GM23338 (cell line): ENCODE measurements around the gene LOXL1. TPM values are rescaled to one million over a fixed set of nuclear protein-coding genes. Genes with fewer than 3 reads are reported as not detected.

Experiments
- ATAC-seq: fragments of 200-7000 bp; cut with Tn5 transposase; 3 replicates; pipeline ENCODE4 v1.9.1; 2020
- DNase-seq: peaks from one replicate; pipeline ENCODE4 v3.0.0-alpha.2; 2015; ENCODE audit warnings: low spot score
- H2AFZ ChIP-seq: fragments of 200-600 bp; sonication (generic); 2 replicates; pipeline ENCODE4 v1.8.0; 2016; ENCODE audit warnings: antibody characterized with exemption, mild to moderate bottlenecking, moderate library complexity
- H3F3A ChIP-seq: fragments of 200-600 bp; sonication (generic); replicated peaks from 2 replicates; pipeline ENCODE4 v1.8.0; 2017; ENCODE audit warnings: antibody characterized with exemption, mixed run types, low read depth
- H3K27ac ChIP-seq: fragments of 200-600 bp; sonication (generic); 2 replicates; pipeline ENCODE4 v1.6.1; 2016; ENCODE audit warnings: low read depth
- H3K27me3 ChIP-seq: fragments of 200-600 bp; sonication (generic); 2 replicates; pipeline ENCODE4 v1.8.0; 2016; ENCODE audit warnings: mild to moderate bottlenecking, mixed run types, moderate library complexity; ENCODE audit not compliant: insufficient read depth
- H3K36me3 ChIP-seq: fragments of 200-600 bp; sonication (generic); 2 replicates; pipeline ENCODE4 v1.8.0; 2016; ENCODE audit warnings: mild to moderate bottlenecking; ENCODE audit not compliant: insufficient read depth
- H3K4me1 ChIP-seq: fragments of 200-600 bp; sonication (generic); 2 replicates; pipeline ENCODE4 v1.8.0; 2016; ENCODE audit warnings: mild to moderate bottlenecking, moderate library complexity; ENCODE audit not compliant: insufficient read depth
- H3K4me2 ChIP-seq: fragments of 200-600 bp; sonication (generic); 2 replicates; pipeline ENCODE4 v1.7.1; 2017; ENCODE audit warnings: mixed run types
- H3K4me3 ChIP-seq: fragments of 200-600 bp; sonication (generic); 2 replicates; pipeline ENCODE4 v1.6.1; 2016; ENCODE audit warnings: mixed run types
- H3K79me2 ChIP-seq: fragments of 200-600 bp; sonication (generic); replicated peaks from 2 replicates; pipeline ENCODE4 v1.8.0; 2017; ENCODE audit warnings: mild to moderate bottlenecking; ENCODE audit not compliant: insufficient read depth
- H3K9me2 ChIP-seq: fragments of 200-600 bp; sonication (generic); 2 replicates; pipeline ENCODE4 v1.8.0; 2017; ENCODE audit not compliant: insufficient read depth
- H4K20me1 ChIP-seq: fragments of 200-600 bp; sonication (generic); replicated peaks from 2 replicates; pipeline ENCODE4 v1.8.0; 2017; ENCODE audit warnings: mild to moderate bottlenecking; ENCODE audit not compliant: insufficient read depth
- H3K27ac Mint-ChIP-seq: 2 replicates; pipeline ENCODE4 v1.8.0; 2020; ENCODE audit warnings: inconsistent platforms, mild to moderate bottlenecking, moderate library complexity, mixed read lengths
- H3K27me3 Mint-ChIP-seq: 3 replicates; pipeline ENCODE4 v1.8.0; 2022; ENCODE audit warnings: low read depth, mild to moderate bottlenecking, moderate library complexity, mixed read lengths, inconsistent platforms; ENCODE audit not compliant: insufficient read depth, poor library complexity
- H3K36me3 Mint-ChIP-seq: 3 replicates; pipeline ENCODE4 v1.8.0; 2021; ENCODE audit warnings: low read depth, mild to moderate bottlenecking, inconsistent platforms, moderate library complexity, mixed read lengths
- H3K4me1 Mint-ChIP-seq: 3 replicates; pipeline ENCODE4 v1.8.0; 2020; ENCODE audit warnings: mild to moderate bottlenecking, inconsistent platforms, mixed read lengths
- H3K4me3 Mint-ChIP-seq: 3 replicates; pipeline ENCODE4 v1.8.0; 2021; ENCODE audit warnings: moderate library complexity, mild to moderate bottlenecking, inconsistent platforms, mixed read lengths
- H3K9me3 Mint-ChIP-seq: 3 replicates; pipeline ENCODE4 v1.8.0; 2020; ENCODE audit warnings: moderate library complexity, mild to moderate bottlenecking, inconsistent platforms, mixed read lengths
- CREB1 ChIP-seq: fragments of 250-450 bp; sonication (Bioruptor Pico); IDR thresholded peaks from 2 replicates; pipeline ENCODE4 v1.5.0; 2020; ENCODE audit warnings: low read depth, mild to moderate bottlenecking, moderate library complexity
- EZH2 ChIP-seq: fragments of 200-600 bp; sonication (generic); IDR thresholded peaks from one replicate; pipeline ENCODE4 v1.8.0; 2017; ENCODE audit warnings: antibody characterized with exemption, mild to moderate bottlenecking, low read depth; ENCODE audit not compliant: unreplicated experiment
- EZH2phosphoT487 ChIP-seq: fragments of 200-600 bp; sonication (generic); IDR thresholded peaks from one replicate; pipeline ENCODE4 v1.8.1; 2018; ENCODE audit warnings: antibody characterized with exemption; ENCODE audit not compliant: unreplicated experiment
- JUNB ChIP-seq: IDR thresholded peaks from one replicate; pipeline ENCODE4 v1.6.1; 2016; ENCODE audit warnings: antibody characterized with exemption; ENCODE audit not compliant: unreplicated experiment
- NANOG ChIP-seq: IDR thresholded peaks from 2 replicates; pipeline ENCODE4 v1.6.1; 2016; ENCODE audit warnings: antibody characterized with exemption, borderline replicate concordance
- POLR2AphosphoS5 ChIP-seq: IDR thresholded peaks from 2 replicates; pipeline ENCODE4 v1.6.1; 2016; ENCODE audit warnings: antibody characterized with exemption, low read depth
- STAT1 ChIP-seq: IDR thresholded peaks from one replicate; pipeline ENCODE4 v1.6.1; 2016; ENCODE audit warnings: antibody characterized with exemption; ENCODE audit not compliant: unreplicated experiment
- ZNF114 ChIP-seq: fragments of 250-450 bp; sonication (Bioruptor Pico); IDR thresholded peaks from 2 replicates; pipeline ENCODE4 v1.5.0; 2020; ENCODE audit warnings: mild to moderate bottlenecking, moderate library complexity
- ZNF331 ChIP-seq: fragments of 250-450 bp; sonication (Bioruptor Pico); IDR thresholded peaks from 2 replicates; pipeline ENCODE4 v1.5.0; 2020; ENCODE audit warnings: low read depth, mild to moderate bottlenecking, moderate library complexity
- polyA plus RNA-seq: library from polyadenylated mRNA; unstranded; fragments of >200 nt; fragmentation: Nextera tagmentation; extraction: Ambion mirVana; gene quantifications from 2 replicates; pipeline ENCODE4 v1.2.1, GENCODE V29; 2016
- total RNA-seq: library from RNA; depleted of rRNA; stranded (reverse); fragments of >200 nt; shearing (Covaris generic); gene quantifications from 2 replicates; pipeline ENCODE4 v1.2.3, GENCODE V29; 2014
- TF ChIP-seq, protein P1 (sequence below): fragments of 250-450 bp; sonication (Bioruptor Pico); IDR thresholded peaks from 2 replicates; pipeline ENCODE4 v1.5.0; 2020; ENCODE audit warnings: mild to moderate bottlenecking, moderate library complexity
- TF ChIP-seq, protein P2 (sequence below): IDR thresholded peaks from one replicate; pipeline ENCODE4 v1.6.1; 2018; ENCODE audit warnings: antibody characterized with exemption; ENCODE audit not compliant: unreplicated experiment
- TF ChIP-seq, protein P3 (sequence below): IDR thresholded peaks from 2 replicates; pipeline ENCODE4 v1.6.1; 2016; ENCODE audit warnings: antibody characterized with exemption
- TF ChIP-seq, protein P4 (sequence below), 2 experiments: fragments of 200-600 bp in 1 of 2; sonication (generic) in 1 of 2; conservative IDR thresholded peaks; 2 replicates each; pipeline versions ENCODE4 v1.5.1 to v1.6.1; 2016 to 2017; ENCODE audit warnings: antibody characterized with exemption in 2 of 2, low read depth in 2 of 2, mild to moderate bottlenecking in 2 of 2, moderate library complexity in 1 of 2

Gene LOXL1
- total and polyA plus RNA-seq, 2 experiments from 2014 or later = 6.9 to 10.8 TPM

DNA sequence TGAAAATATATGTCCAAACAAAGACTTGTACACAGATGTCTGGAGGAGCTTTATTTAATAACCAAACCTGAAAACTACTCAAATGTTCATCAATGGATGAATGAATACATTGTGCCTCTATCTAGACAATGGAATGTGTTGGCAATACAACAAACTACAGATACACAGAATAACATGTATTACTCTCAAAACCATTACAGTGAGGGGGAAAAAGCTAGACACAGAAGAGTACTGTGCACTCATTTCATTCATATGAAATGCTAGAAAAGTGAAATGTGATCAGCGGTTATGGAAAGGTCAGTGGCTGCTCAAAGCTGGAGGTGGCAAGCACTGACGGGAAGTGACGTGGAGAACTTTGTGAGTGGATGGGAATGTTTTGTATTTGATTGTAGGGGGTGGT, 52.6 kb downstream of the LOXL1 start:
- Histone ChIP-seq H3K4me1 (no peaks in the 10 kb centered on the region), H2AFZ (no peak overlapping the region), H3K4me3 (no peak overlapping the region), H3K27me3 (no peaks in the 10 kb centered on the region), H3F3A (no peaks in the 10 kb centered on the region), H3K27ac (no peak overlapping the region), H3K9me2 (no peaks in the 10 kb centered on the region), H4K20me1 (no peaks in the 10 kb centered on the region), H3K4me2 (no peak overlapping the region), H3K36me3 (no peaks in the 10 kb centered on the region), H3K79me2 (no peaks in the 10 kb centered on the region)
- H3K4me3 Mint-ChIP-seq = no peak overlapping the region
- DNase-seq = no peak
- peaks cover 5% of the 10 kb centered on the region for H3K27me3 Mint-ChIP-seq
- no peak for ATAC-seq
- H3K4me1 Mint-ChIP-seq = no peaks in the 10 kb centered on the region
- TF ChIP-seq NANOG = no peak
- TF ChIP-seq EZH2 = no peak
- TF ChIP-seq, protein P1, sequence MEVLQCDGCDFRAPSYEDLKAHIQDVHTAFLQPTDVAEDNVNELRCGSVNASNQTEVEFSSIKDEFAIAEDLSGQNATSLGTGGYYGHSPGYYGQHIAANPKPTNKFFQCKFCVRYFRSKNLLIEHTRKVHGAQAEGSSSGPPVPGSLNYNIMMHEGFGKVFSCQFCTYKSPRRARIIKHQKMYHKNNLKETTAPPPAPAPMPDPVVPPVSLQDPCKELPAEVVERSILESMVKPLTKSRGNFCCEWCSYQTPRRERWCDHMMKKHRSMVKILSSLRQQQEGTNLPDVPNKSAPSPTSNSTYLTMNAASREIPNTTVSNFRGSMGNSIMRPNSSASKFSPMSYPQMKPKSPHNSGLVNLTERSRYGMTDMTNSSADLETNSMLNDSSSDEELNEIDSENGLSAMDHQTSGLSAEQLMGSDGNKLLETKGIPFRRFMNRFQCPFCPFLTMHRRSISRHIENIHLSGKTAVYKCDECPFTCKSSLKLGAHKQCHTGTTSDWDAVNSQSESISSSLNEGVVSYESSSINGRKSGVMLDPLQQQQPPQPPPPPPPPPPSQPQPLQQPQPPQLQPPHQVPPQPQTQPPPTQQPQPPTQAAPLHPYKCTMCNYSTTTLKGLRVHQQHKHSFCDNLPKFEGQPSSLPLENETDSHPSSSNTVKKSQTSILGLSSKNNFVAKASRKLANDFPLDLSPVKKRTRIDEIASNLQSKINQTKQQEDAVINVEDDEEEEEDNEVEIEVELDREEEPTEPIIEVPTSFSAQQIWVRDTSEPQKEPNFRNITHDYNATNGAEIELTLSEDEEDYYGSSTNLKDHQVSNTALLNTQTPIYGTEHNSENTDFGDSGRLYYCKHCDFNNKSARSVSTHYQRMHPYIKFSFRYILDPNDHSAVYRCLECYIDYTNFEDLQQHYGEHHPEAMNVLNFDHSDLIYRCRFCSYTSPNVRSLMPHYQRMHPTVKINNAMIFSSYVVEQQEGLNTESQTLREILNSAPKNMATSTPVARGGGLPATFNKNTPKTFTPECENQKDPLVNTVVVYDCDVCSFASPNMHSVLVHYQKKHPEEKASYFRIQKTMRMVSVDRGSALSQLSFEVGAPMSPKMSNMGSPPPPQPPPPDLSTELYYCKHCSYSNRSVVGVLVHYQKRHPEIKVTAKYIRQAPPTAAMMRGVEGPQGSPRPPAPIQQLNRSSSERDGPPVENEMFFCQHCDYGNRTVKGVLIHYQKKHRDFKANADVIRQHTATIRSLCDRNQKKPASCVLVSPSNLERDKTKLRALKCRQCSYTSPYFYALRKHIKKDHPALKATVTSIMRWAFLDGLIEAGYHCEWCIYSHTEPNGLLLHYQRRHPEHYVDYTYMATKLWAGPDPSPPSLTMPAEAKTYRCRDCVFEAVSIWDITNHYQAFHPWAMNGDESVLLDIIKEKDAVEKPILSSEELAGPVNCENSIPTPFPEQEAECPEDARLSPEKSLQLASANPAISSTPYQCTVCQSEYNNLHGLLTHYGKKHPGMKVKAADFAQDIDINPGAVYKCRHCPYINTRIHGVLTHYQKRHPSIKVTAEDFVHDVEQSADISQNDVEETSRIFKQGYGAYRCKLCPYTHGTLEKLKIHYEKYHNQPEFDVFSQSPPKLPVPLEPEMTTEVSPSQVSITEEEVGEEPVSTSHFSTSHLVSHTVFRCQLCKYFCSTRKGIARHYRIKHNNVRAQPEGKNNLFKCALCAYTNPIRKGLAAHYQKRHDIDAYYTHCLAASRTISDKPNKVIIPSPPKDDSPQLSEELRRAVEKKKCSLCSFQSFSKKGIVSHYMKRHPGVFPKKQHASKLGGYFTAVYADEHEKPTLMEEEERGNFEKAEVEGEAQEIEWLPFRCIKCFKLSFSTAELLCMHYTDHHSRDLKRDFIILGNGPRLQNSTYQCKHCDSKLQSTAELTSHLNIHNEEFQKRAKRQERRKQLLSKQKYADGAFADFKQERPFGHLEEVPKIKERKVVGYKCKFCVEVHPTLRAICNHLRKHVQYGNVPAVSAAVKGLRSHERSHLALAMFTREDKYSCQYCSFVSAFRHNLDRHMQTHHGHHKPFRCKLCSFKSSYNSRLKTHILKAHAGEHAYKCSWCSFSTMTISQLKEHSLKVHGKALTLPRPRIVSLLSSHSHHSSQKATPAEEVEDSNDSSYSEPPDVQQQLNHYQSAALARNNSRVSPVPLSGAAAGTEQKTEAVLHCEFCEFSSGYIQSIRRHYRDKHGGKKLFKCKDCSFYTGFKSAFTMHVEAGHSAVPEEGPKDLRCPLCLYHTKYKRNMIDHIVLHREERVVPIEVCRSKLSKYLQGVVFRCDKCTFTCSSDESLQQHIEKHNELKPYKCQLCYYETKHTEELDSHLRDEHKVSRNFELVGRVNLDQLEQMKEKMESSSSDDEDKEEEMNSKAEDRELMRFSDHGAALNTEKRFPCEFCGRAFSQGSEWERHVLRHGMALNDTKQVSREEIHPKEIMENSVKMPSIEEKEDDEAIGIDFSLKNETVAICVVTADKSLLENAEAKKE (CRISPR knock-in tag) = no peak
- TF ChIP-seq, protein P2, sequence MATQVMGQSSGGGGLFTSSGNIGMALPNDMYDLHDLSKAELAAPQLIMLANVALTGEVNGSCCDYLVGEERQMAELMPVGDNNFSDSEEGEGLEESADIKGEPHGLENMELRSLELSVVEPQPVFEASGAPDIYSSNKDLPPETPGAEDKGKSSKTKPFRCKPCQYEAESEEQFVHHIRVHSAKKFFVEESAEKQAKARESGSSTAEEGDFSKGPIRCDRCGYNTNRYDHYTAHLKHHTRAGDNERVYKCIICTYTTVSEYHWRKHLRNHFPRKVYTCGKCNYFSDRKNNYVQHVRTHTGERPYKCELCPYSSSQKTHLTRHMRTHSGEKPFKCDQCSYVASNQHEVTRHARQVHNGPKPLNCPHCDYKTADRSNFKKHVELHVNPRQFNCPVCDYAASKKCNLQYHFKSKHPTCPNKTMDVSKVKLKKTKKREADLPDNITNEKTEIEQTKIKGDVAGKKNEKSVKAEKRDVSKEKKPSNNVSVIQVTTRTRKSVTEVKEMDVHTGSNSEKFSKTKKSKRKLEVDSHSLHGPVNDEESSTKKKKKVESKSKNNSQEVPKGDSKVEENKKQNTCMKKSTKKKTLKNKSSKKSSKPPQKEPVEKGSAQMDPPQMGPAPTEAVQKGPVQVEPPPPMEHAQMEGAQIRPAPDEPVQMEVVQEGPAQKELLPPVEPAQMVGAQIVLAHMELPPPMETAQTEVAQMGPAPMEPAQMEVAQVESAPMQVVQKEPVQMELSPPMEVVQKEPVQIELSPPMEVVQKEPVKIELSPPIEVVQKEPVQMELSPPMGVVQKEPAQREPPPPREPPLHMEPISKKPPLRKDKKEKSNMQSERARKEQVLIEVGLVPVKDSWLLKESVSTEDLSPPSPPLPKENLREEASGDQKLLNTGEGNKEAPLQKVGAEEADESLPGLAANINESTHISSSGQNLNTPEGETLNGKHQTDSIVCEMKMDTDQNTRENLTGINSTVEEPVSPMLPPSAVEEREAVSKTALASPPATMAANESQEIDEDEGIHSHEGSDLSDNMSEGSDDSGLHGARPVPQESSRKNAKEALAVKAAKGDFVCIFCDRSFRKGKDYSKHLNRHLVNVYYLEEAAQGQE = no peak
- no peak for TF ChIP-seq STAT1
- TF ChIP-seq ZNF331 = no peak
- TF ChIP-seq EZH2phosphoT487 = no peak
- TF ChIP-seq, protein P3, sequence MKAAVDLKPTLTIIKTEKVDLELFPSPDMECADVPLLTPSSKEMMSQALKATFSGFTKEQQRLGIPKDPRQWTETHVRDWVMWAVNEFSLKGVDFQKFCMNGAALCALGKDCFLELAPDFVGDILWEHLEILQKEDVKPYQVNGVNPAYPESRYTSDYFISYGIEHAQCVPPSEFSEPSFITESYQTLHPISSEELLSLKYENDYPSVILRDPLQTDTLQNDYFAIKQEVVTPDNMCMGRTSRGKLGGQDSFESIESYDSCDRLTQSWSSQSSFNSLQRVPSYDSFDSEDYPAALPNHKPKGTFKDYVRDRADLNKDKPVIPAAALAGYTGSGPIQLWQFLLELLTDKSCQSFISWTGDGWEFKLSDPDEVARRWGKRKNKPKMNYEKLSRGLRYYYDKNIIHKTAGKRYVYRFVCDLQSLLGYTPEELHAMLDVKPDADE = no peak
- no peak for TF ChIP-seq CREB1 (CRISPR knock-in tag)
- TF ChIP-seq ZNF114 (CRISPR knock-in tag) = no peak
- TF ChIP-seq POLR2AphosphoS5 = no peak
- TF ChIP-seq, protein P4, sequence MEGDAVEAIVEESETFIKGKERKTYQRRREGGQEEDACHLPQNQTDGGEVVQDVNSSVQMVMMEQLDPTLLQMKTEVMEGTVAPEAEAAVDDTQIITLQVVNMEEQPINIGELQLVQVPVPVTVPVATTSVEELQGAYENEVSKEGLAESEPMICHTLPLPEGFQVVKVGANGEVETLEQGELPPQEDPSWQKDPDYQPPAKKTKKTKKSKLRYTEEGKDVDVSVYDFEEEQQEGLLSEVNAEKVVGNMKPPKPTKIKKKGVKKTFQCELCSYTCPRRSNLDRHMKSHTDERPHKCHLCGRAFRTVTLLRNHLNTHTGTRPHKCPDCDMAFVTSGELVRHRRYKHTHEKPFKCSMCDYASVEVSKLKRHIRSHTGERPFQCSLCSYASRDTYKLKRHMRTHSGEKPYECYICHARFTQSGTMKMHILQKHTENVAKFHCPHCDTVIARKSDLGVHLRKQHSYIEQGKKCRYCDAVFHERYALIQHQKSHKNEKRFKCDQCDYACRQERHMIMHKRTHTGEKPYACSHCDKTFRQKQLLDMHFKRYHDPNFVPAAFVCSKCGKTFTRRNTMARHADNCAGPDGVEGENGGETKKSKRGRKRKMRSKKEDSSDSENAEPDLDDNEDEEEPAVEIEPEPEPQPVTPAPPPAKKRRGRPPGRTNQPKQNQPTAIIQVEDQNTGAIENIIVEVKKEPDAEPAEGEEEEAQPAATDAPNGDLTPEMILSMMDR (conservative IDR thresholded peaks at IDR 0.05; ENCODE audit: low read depth in 2 of 2) = no peak
- TF ChIP-seq JUNB = no peak
- no peaks in the 10 kb centered on the region; the same call in 2 of the 3 replicates for H3K36me3 Mint-ChIP-seq
- H3K27ac Mint-ChIP-seq = no peak overlapping the region
- peaks cover 4% of the 10 kb centered on the region; the same call in 1 of the 3 replicates for H3K9me3 Mint-ChIP-seq
